K562 (cell line): Measurements from ENCODE around the gene COPG2. TPM values are rescaled to one million over a fixed set of nuclear protein-coding genes. Genes with fewer than 3 reads are reported as not detected.

ENCODE experiments used
- CEBPB ChIP-seq: fragments of 450-650 bp; IDR thresholded peaks from 2 replicates; pipeline ENCODE4 v1.6.1; 2016; ENCODE audit warnings: missing genetic modification characterization, missing compliant biosample characterization
- CHAMP1 ChIP-seq: fragments of 450-650 bp; IDR thresholded peaks from 2 replicates; pipeline ENCODE4 v1.6.1; 2016; ENCODE audit warnings: mild to moderate bottlenecking
- HNRNPL ChIP-seq: fragments of 200-400 bp; formaldehyde crosslinking; IDR thresholded peaks from 2 replicates; pipeline ENCODE4 v1.6.1; 2017; ENCODE audit warnings: low read depth, mild to moderate bottlenecking, low read length
- MGA ChIP-seq: fragments of 450-650 bp; IDR thresholded peaks from 2 replicates; pipeline ENCODE4 v1.6.1; 2016; ENCODE audit warnings: mild to moderate bottlenecking, moderate library complexity
- MNT ChIP-seq, 2 experiments: fragments of 450-650 bp; conservative IDR thresholded peaks; 2 replicates each; pipeline ENCODE4 v1.6.1; 2017; ENCODE audit warnings: mild to moderate bottlenecking in 2 of 2, moderate library complexity in 2 of 2
- MYC ChIP-seq, 2 experiments: fragments of 250-450 bp in 1 of 2; sonication (Bioruptor Pico) in 1 of 2; IDR thresholded peaks; 2 replicates each; pipeline versions ENCODE4 v1.5.1 to v1.6.1; 2012 to 2021; ENCODE audit warnings: low read depth in 2 of 2, borderline replicate concordance in 1 of 2, improper control_type of control experiment in 1 of 2, low read length in 1 of 2, mild to moderate bottlenecking in 1 of 2, moderate library complexity in 1 of 2
- SMARCE1 ChIP-seq: fragments of 450-650 bp; IDR thresholded peaks from 2 replicates; pipeline ENCODE4 v1.7.1; 2016; ENCODE audit warnings: mild to moderate bottlenecking
- SP2 ChIP-seq: IDR thresholded peaks from 2 replicates; pipeline ENCODE4 v1.6.1; 2011; ENCODE audit warnings: mild to moderate bottlenecking, low read depth, low read length, moderate library complexity; ENCODE audit not compliant: poor library complexity, severe bottlenecking; ENCODE audit errors: extremely low read depth
- XRCC5 ChIP-seq: fragments of 200-400 bp; formaldehyde crosslinking; IDR thresholded peaks from 2 replicates; pipeline ENCODE4 v1.6.1; 2017; ENCODE audit warnings: low read depth, mild to moderate bottlenecking, low read length
- ZNF212 ChIP-seq: fragments of 450-650 bp; formaldehyde crosslinking; IDR thresholded peaks from 2 replicates; pipeline ENCODE4 v1.4.0; 2020; ENCODE audit warnings: mild to moderate bottlenecking
- polyA plus RNA-seq, 8 experiments: library from polyadenylated mRNA; depleted of rRNA in 4 of 8; stranded (reverse) in 5 of 8; unstranded in 3 of 8; fragments of >200 nt; fragmentation: Nextera tagmentation in 2 of 8; fragmentation: Illumina TruSeq in 1 of 8; extraction: Ambion mirVana in 2 of 8; extraction: Trizol in 1 of 8; gene quantifications; 2 replicates each; pipeline versions ENCODE4 v1.2.1 to v1.2.3, GENCODE V29; 2011 to 2014; ENCODE audit warnings: inconsistent platforms in 1 of 8, missing spikeins in 1 of 8
- total RNA-seq, 7 experiments: library from RNA; depleted of rRNA in 6 of 7; stranded (reverse); fragments of >200 nt in 6 of 7; fragmentation: Illumina TruSeq in 2 of 7; extraction: Trizol in 2 of 7; gene quantifications; 2 replicates each; pipeline versions ENCODE4 v1.2.1 to v1.2.3, GENCODE V29; 2011 to 2021; ENCODE audit warnings: low replicate concordance in 1 of 7

The COPG2 gene
- total and polyA plus RNA-seq, 9 of the 15 experiments (the other 6 are each of a cell fraction or from before 2014, with no cell fraction given) = 6.6 to 104 (median 32.5) TPM

- TF ChIP-seq MGA (peak; percentile 90), SMARCE1 (no peak), SP2 (no peak), XRCC5 (no peak), ZNF212 (CRISPR knock-in tag) (no peak), HNRNPL (no peak), CEBPB (tag) (0 out of 2 replicates have a peak, but pooled peaks have one; percentile 41), CHAMP1 (0 out of 2 replicates have a peak, but pooled peaks have one; percentile 28), MNT (conservative IDR thresholded peaks at IDR 0.05) (0 out of 4 replicates have a peak, but pooled peaks of 1 of the 2 experiments have one; percentile 27), MYC (IDR thresholded peaks at IDR 0.05; ENCODE audit: low read depth, low read length) (peak; percentile 53), MYC (CRISPR knock-in tag; IDR thresholded peaks at IDR 0.05; ENCODE audit: borderline replicate concordance, low read depth) (no peak)
Measured at GRCh38 chr7:130486114-130486953, 182.2 kb downstream of the COPG2 start (continued).
